Jurkat, Clone E6-1 (cell line): ENCODE data around the gene CNN3.

Experiments used
- DNase-seq: peaks from one replicate; pipeline ENCODE4 v3.0.0-alpha.2; 2011; ENCODE audit warnings: low read depth, low spot score
- H3K4me3 ChIP-seq: 2 replicates; pipeline ENCODE4 v1.5.1; 2011; ENCODE audit warnings: mild to moderate bottlenecking, low read length, control low read depth, moderate library complexity

Gene CNN3

DNA sequence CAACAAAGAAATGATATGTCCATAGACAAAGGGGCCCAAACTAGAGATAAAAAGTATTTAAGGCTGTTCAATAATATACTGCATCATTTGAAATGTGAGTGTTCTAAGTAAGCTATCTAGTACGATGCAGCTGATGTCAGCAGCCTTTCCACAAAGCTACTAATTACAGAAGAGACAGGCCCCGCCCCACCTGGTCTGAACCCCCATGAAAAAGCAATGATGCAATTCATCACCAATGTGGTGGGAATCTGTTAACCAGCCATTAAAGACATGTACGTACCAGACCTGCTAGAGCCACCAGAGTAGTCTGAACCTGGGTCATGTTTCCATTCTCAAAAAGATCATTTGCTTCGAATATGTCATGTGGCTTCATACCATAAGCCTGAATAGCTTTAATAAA, 25.1 kb downstream of the CNN3 start:
- no peak for DNase-seq
- H3K4me3 ChIP-seq: no peak overlapping the region

DNA sequence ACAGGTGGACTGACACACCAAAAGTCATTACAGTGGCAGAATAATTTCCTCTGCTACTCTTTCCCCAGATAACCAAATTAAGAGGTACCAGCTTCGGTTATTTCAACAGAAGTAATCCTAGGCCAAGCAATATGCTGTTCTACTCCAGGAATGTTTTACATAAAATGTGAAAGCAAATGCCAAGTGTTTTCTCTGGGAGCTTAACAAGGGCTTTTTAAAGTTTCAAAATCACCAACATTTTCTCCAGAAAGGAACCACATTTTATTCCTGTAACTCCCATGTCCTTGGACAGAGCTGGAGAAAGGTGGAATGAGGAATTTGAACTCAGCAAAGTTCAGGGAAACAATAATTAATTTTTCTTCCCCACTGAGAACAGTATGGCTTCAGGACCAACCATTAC, 27.2 kb downstream of the CNN3 start:
- no peak for DNase-seq
- no peak overlapping the region for H3K4me3 ChIP-seq

DNA sequence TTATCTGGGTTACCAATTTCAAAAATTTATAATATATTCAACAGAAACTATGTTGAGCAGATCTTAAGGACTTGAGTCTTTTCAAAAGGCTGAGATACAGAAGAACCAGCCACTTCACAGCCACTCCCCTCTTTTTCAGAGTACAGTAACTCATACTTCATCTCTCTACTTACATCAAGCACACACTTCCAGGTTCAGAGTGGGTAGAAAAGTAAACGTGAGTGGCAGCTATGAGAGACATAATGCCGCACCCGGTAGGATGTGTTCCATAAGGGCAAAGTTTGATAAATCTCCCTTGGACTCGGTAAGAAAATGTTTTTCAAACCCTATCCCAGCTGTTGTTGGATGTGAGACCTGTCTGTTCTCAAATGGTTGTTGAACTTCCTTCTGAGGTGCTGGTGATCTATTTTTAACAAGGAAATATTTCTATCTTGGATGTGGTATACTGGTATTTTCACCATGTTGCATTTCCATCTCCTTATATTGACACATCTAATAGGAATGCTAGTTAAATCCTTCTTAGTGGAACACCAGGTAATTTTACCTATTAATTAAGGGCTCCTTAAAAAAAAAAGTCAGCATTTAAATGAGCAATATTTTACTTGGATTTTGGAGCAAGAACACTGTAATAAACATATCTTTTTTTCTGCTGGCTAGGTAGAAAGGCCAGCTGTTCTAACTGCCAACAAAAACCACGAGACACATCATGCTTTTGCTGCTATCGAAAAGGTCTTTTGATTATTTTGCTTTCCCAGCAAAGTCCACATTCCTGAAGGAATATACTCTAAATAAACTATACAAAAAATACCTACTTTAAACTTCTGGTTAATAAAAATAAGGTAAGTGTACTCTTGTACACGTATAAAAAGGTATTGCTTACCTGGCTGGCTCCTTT, 28.2 kb downstream of the CNN3 start:
- H3K4me3 ChIP-seq: no peak overlapping the region
- no peak for DNase-seq

DNA sequence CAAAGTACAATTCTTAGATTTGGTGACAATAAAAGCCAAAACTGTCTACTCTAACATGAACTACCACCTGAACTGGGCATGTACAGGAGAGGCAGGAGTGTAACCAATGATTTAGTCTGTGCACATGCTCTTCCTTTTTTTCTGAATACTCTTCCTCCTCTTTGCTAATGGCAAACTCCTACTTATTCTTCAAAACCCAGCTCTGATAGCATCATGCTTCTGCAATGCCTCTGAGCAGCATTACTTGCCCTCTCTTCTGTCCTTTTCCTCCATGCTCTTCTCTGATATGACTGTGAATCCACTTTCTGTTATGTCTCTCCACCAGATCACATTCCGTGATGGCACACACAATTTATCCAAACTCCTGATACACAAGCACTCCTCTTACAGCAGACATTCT, 31.4 kb downstream of the CNN3 start:
- DNase-seq: no peak
- no peak overlapping the region for H3K4me3 ChIP-seq

DNA sequence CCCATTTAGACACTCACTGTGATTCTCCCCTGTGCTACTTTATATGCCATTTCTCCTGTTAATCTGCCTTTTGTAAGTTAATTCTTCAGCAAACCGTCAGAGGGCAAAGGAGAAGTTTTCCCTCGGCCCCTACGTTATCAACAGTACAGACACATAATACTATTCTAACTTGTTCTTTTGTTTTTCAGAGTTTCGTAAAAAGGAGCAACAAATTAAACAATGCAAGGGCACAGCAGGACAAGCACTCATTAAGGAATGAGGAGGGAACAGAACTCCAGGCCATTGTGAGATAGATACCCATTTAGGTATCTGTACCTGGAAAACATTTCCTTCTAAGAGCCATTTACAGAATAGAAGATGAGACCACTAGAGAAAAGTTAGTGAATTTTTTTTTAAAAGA, 32.3 kb downstream of the CNN3 start:
- H3K4me3 ChIP-seq: no peak overlapping the region
- no peak for DNase-seq

DNA sequence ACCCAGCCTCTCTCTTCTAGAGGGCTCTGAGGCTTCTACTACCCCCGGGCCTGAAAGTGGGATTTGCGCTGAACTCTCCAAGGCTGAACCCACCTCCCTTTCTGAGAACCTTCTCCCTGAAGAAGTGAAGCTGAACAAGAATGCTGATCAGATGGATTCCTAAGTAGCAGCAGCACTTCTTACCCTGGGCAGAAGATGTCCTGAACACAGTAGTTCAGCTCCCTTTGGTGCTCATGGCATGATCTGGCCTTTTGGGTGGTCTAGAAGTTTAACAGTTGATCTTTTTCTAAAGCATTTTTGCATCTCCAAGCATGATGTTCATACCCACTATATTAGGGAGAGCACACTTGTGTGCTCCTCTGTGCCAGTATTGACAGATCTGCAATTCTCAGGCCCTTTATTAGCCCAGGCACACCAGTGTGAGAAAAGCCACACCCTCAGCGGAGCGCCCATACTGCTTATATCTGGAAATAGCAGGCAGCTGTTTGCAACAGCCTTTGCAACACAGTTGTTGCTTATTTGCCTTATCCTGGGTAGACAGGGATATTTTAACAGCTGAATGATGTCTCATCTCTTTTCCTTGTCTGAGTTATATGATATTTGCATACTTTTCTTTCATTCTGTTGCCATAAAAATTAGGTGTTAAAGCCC, 34.2 kb downstream of the CNN3 start:
- no peak overlapping the region for H3K4me3 ChIP-seq
- DNase-seq: no peak

DNA sequence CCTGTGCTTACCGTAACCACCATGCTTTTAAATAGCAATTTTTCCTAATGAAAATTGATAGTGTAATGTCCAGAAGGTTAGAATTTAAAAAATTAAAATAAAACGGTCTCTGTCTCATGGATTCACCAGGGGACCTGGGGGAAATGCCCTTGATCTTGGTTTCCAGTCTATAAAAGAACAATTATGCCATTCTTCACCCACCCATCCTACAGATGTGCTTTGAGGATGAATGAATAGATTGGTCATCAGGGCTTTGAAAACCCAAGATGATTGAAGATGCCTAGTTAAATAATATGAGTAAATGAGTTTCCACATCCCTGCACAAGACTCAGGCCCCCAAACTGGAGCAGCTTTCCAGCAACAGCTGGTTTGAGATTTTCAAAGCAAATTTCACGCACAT, 38.7 kb downstream of the CNN3 start:
- DNase-seq: no peak
- H3K4me3 ChIP-seq: no peak overlapping the region

DNA sequence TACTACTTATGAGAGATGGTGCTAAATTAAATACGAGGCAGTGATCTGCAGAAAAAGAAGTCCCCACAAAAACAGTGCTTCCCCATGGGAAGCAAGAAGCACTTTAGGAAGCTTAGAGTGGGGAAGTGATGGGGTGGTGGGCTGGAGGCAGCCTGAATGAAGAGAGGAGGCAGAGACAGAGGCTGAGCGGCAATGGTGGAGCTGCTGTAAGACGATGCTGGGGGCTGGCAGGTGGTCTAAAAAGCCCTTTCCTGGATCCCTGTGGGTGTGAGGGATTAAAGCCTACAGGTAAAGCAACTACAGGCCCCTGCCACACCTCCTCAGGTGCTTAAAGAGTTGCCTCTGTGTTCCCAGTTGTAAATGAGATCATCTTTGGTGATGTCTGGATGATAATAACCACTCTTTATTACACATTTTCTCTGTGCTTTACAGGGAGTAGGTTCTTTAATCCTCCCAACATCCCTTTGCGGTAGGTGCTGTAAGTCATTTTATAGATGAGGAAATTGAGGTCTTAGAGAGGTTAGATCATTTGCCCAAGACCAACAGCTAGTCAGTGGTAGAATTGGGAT, 39.2 kb downstream of the CNN3 start:
- no peak for DNase-seq
- H3K4me3 ChIP-seq: no peak overlapping the region

DNA sequence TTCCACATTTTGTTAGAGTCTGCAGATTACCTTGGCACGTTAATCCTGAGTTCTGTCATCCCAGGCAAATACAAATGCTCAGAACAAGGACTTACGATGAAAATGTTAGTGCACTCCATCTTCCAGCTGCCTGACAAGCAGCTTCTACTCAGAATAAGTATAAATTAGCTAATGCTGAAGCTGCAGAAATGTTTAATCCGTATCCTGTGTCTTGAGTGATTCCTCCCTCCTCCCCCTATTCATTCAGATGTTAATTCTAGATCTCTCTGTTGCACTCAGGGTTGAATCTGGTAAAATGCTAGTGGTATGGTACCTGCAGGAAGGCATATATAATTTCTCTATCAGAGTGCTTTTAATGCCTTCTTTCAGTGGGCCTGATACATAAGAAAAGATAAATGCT, 39.8 kb downstream of the CNN3 start:
- DNase-seq: no peak
- no peak overlapping the region for H3K4me3 ChIP-seq

DNA sequence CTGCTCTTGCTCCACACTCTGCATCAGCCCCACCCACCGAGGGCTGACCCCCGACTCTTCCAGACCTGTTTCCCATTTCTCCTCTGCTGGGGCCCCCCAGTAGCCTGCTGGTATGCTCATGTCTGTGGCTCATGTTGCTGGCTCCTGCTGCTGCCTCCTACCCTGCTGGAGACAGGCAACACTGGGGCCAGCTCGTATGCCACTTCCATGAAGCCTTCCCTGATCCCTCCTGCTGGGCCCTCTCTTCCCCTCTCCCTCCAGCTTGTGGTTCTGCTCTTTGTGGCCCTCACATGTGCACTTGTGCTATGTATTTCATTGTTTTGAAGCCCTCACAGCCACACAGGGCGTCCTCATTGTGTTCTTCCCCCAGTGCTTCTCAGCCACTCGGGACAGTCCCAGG, 40.5 kb downstream of the CNN3 start:
- H3K4me3 ChIP-seq: no peak overlapping the region
- no peak for DNase-seq

DNA sequence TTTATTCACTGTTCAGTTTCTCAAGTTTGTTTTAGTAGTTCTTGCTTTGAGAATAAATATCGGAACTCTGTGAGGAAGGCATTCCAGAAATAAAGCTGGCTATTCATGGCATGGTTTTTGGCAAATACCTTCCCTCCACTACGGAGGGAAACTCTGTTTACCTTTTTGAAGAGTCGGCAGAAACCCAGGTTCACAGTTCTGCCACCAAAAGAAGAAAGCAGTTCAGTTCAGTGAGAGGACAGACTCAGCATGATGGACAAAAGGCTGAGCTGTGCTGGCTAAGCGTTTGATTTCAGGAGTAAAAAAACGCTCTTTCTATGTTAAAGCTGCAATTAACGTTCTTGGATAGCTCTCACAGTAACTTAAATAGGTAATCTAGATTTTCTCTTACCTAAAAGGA, 42.4 kb downstream of the CNN3 start:
- no peak overlapping the region for H3K4me3 ChIP-seq
- DNase-seq: no peak

DNA sequence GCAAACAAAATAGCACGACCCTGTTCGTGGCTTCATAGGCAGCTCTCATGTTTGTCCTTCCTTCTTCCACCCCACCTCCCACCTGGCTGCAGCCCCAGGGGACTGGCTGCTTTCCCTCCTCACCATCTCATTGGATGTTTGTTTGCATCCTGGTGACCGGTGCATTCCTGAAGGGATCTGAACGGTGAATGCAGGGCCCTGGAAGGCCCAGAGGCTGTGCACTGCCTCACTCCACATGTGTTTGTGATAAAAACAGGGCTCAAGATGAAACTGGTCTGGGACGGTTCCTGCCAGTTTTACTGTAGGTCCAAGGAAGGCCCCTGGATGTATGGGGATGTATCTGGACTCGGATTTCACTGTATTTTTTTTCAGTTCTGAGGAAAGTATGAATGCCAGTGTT, 42.8 kb downstream of the CNN3 start:
- no peak overlapping the region for H3K4me3 ChIP-seq
- no peak for DNase-seq

DNA sequence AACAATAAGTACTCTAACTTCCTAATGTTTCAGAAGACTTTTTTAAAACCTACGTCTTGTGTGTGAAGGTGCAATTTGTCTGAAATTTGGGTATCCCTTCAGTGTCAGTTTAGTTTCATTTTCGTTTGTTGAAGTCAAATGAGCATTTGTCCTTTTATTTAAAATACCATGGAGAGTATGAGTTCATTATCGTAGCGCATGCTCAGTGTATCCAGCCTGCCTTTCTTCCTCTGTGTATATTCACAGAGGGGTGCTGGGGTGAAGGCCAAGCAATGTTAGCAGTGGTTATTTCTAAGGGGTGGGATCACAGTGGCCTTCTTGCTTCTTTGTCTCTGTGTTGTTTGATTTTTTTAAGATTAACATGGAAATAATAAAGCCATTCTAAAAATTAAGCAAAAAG, 43.2 kb downstream of the CNN3 start:
- DNase-seq: no peak
- no peak overlapping the region for H3K4me3 ChIP-seq

DNA sequence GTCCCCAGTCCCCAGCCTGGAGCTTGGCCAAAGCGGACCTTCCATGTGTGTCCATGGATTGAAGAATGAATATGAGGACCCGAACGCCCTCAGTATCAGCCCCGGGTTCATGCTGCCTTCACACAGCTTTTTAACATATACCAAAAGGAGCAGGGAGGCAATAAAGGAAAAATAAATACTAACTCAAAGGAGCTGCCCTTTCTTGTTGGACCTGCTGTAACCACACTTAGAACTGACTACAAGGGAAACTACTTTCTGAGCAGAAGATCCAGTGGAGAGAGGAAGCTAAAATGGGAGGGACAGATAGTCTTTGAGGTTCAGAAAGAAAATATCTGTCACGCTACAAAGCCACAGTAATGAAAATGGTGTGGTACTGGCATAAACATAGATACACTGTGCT, 48.6 kb downstream of the CNN3 start:
- no peak overlapping the region for H3K4me3 ChIP-seq
- no peak for DNase-seq

DNA sequence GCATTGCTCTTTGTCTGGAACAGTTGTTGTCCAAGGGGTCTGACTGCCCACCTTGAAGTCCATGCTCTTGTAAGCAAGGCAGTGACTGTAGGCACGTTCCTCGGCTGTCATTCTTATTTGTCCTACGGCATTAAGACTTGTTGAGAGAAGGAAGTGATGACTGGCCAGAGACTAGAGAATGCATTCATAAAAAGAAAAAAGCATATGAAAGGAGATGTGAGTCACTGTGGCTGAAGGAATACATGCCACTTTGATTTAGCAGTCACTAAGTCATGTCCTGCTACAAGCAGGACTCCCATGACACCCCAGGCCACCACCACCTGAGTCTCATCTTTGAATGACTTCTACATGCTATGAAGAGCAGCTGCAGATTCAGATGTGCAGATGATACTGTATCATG, 50.5 kb downstream of the CNN3 start:
- H3K4me3 ChIP-seq: no peak overlapping the region
- DNase-seq: no peak

DNA sequence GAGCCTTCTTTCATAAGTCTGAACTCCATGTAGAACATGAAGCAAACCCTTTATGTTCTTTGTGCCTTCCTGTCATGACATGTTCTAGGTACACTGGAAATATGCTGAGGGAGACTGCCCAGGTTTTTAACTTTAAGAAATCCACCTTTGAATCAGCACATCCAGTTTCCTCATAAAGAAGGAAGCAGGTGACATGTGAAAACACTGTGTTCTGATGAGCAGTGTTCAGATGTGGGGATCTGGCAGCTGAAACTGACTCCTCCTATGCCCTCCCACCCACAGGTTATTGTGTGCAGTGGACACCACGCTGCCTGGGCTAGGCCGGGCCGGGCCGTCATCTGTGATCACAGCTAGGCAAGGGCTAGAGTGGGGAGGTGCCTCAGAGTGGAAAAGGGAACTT, 51.1 kb downstream of the CNN3 start:
- no peak for DNase-seq
- no peak overlapping the region for H3K4me3 ChIP-seq

DNA sequence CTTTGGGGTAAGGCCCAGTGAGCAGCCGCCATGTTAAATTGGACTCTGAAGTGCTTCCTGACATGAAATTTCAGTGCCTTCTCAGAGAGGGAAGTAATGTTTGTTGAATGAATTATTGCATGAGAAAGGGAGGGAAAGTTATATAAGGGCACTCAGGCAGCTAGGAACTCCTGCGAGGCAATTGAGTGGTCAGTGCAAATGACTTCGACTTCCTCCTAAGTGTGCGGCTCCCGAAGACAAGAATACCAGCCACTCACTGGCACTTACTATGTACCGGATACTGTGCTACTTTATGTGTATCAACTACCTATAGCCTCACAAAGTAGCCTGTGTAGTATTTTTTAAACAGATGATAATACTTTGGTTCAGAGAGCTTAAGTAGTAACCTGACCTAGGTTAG, 52.5 kb downstream of the CNN3 start:
- no peak overlapping the region for H3K4me3 ChIP-seq
- DNase-seq: no peak

DNA sequence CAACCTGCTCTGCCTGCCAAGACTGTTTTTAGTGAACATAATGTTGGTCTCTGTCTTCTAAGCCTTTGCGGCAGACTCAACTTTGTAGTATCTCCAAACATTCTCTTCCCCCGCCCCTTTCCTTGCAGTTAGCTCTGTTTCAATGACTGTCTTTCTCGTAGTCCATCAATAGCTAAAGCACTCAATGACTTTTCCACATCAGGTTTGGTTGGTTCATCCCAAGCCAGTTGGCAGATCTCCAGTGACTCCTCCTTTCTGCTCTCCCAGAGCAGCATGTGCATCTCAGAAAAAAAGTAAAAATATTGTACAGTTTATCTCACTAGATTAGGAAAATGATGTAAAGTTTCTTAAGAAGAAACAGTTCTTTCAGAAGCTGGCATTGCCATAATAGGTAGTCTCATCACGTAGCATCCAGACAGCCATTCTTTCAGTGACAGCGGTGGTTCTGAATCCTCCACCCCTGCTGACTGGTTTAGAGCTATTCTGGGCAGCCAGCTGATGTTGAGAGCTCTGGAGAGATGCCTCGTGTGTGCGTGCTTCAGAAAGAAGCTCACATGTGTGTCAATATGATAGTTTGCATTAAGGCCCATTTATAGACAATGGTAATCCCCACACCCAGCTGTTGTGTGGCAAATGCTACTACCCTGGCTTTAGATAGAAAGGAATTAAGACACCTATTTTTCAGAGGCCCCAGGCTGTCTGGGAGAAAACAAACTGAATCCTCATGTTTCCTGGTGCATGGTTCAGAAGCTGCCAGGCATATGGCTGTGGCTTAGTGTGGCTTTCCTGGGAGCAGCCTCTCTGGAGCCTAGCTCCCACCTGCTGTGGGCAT, 53.2 kb downstream of the CNN3 start:
- no peak overlapping the region for H3K4me3 ChIP-seq
- no peak for DNase-seq

DNA sequence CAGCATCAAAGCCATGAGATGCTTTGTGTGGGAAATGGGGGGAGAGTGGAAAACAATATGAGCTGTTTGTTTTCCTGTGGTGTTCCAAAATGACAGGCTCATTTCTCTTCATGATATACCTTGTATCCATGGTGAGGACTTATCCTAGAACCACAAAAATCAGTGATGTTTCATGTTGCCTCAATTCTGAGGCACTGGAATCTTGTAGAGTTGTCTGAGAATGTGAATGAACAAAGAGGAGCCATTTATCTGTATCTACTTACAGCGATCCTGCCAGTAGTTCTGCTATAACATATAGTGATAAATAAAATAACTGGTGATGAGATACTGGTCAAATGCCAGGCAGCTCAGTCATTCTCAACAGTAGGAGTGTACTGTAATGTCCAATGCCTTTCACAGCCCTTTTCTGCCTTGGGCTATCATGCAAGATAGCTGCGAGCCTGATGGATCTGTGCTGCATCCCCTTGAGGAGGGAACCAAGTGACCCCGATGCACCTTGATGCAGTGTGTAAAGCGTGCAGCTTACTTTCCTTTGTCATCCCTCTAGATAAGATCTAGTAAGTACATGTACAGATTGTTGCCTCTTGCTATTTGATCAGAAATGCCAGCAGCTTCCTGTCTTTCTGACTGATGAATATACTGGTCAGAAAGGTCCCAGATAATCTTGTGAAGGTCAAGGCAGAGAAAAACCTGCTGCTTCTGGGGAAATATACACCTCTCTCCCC, 54.0 kb downstream of the CNN3 start:
- DNase-seq: no peak
- no peak overlapping the region for H3K4me3 ChIP-seq
